HG03060 (cell line): ENCODE measurements around the gene CIC.

Experiments
- ATAC-seq: cut with Tn5 transposase; IDR thresholded peaks from one replicate; pipeline ENCODE4 v1.9.1; 2021; ENCODE audit warnings: low read depth, moderate number of reproducible peaks; ENCODE audit not compliant: unreplicated experiment

Gene CIC

GRCh38 chr19:42285988-42286348 is 16.9 kb downstream of the CIC start:
- ATAC-seq = no peak

DNA sequence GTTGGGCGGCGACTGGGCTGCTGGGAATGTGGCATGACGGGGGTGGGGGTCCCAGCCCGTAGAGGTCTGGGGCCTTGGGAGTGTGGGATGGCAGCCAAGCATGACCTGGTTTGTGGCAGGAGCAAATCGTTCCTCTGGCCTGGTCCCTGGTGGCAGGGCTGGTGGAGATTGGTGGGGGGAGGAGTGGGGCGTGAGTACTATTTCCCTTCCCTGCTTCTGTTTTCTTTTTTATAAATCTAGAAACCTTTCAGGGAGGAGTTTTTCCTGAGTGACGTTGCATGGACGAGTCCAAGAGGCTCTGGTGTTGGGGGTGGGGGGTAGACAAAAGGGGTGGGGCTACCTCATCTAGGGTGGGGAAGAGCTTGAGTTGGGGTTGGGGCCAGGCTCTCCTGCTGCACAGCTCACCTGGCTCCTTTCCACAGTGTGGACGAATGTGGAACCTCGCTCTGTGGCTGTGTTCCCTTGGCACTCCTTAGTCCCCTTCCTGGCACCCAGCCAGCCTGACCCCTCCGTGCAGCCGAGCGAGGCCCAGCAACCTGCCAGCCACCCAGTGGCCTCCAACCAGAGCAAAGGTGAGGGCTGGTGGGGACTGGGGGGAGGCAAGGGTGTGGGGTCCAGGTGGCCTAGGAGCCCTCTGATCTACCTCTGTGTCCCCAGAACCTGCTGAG is 17.4 kb downstream of the CIC start:
- no peak for ATAC-seq

DNA sequence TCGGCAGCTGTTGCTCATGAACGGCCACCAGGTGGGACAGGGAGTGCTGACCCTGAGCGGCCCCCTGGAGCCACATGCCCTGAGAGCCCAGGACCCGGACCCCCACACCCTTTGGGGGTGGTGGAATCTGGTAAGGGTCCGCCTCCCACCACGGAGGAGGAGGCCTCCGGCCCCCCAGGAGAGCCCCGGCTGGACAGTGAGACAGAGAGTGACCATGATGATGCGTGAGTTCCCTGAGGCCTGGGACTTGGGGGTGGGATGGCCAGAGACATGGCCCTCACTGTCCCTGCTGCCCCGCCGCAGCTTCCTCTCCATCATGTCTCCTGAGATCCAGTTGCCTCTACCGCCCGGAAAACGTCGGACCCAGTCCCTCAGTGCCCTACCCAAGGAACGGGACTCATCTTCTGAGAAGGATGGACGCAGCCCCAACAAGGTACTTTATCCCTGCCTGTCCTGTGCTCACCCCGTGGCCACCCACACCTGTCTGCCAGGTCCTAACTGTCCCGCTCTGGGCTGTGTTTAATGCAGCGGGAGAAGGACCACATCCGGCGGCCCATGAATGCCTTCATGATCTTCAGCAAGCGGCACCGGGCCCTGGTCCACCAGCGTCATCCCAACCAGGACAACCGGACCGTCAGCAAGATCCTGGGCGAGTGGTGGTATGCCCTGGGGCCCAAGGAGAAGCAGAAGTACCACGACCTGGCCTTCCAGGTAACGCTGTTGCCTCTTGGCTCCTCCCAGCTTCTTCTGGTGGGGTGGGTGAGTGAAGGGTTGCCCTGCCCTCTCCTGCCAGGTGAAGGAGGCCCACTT is 18.2 kb downstream of the CIC start:
- no peak for ATAC-seq

DNA sequence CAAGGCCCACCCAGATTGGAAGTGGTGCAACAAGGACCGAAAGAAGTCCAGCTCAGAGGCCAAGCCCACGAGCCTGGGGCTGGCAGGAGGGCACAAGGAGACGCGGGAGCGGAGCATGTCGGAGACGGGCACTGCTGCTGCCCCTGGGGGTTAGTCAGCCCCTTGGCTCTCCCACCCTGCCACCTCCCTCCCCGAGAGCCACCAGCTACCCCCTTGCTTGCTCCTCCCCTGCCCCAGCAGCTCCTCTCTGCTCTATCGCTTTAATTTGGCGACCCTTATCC is 18.7 kb downstream of the CIC start:
- no peak for ATAC-seq

DNA sequence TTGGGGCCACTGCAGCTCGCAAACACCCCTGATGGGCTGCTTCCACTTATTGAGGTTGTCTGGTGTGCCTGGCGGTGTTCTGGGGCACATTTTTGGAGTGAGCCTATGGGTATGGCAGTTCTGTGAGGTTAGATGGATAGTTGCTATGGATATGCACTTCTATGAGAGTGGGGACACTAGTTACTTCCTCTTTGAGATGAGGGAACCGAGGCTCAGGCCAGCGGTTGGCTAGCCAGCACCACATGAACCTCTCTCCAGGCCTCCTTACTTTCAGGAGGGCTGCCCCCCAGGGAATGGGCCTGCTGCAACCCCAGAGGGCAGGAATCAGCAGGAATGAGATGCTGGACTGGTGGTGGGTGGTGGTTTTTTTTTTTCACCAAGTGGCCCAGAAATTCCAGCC is 19.3 kb downstream of the CIC start:
- no peak for ATAC-seq

GRCh38 chr19:42288881-42289555 is 20.0 kb downstream of the CIC start:
- no peak for ATAC-seq

GRCh38 chr19:42289556-42290041 is 20.5 kb downstream of the CIC start:
- no peak for ATAC-seq

DNA sequence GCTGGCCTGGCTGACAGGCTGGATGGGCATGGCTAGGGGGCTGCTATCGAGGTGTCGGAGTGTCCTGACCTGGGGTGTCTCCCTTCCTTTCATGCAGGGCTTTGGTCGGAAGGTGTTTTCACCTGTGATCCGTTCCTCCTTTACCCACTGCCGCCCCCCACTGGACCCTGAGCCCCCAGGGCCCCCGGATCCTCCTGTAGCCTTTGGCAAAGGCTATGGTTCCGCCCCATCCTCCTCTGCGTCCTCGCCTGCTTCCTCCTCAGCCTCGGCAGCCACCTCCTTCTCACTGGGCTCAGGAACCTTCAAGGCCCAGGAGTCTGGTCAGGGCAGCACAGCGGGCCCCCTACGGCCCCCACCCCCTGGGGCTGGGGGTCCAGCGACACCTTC is 21.1 kb downstream of the CIC start:
- no peak for ATAC-seq

GRCh38 chr19:42290523-42291434 is 21.7 kb downstream of the CIC start:
- ATAC-seq = no peak

- ATAC-seq = no peak
Observed at GRCh38 chr19:42291435-42291810, 22.4 kb downstream of the CIC start.

- ATAC-seq = no peak
Observed at GRCh38 chr19:42292042-42292960, 23.2 kb downstream of the CIC start.

DNA sequence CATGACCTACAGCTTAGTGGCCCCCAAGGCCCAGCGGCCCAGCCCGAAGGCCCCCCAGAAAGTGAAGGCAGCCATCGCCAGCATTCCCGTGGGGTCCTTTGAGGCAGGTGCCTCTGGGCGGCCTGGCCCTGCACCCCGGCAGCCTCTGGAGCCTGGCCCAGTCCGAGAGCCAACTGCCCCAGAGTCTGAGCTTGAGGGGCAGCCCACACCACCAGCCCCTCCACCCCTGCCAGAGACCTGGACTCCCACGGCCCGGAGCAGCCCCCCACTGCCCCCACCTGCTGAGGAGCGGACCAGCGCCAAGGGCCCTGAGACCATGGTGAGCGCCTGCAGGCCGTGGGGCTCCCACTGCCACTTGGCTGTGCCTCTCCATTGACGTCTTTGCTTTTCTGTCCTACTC is 23.9 kb downstream of the CIC start:
- no peak for ATAC-seq

GRCh38 chr19:42293540-42293939 is 24.5 kb downstream of the CIC start:
- no peak for ATAC-seq

DNA sequence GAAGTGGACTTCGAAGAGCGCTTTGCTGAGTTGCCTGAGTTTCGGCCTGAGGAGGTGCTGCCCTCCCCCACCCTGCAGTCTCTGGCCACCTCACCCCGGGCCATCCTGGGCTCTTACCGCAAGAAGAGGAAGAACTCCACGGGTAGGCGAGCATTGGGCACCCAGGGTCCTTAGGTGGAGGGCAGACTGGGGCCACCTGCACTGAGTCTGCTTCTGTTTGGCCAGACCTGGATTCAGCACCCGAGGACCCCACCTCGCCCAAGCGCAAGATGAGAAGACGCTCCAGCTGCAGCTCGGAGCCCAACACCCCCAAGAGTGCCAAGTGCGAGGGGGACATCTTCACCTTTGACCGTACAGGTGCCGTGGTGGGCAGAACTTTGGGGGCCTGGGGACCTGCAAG is 24.9 kb downstream of the CIC start:
- no peak for ATAC-seq

- no peak for ATAC-seq
Observed at GRCh38 chr19:42294471-42295137, 25.6 kb downstream of the CIC start.

DNA sequence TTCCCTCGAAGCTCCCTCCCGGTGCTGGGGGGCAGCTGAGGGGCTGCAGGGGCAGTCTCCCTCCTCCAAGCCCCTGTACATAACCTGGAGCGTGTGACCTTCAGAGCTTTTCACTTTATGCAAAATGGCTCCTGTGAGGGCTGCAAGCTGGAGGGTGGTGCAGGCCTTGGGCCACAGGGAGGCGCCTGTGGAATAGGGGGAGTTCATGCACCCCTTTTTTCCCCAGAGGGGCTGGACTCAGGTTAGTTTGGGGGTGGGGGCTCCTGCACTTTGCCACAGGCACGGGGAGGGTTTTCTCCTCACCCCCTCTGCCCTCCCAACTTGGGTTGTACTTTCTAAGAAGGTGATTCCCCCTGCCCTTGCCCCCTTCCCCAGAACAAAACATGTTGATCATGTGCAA is 26.3 kb downstream of the CIC start:
- no peak for ATAC-seq

GRCh38 chr19:42295831-42296525 is 26.9 kb downstream of the CIC start:
- ATAC-seq = no peak

DNA sequence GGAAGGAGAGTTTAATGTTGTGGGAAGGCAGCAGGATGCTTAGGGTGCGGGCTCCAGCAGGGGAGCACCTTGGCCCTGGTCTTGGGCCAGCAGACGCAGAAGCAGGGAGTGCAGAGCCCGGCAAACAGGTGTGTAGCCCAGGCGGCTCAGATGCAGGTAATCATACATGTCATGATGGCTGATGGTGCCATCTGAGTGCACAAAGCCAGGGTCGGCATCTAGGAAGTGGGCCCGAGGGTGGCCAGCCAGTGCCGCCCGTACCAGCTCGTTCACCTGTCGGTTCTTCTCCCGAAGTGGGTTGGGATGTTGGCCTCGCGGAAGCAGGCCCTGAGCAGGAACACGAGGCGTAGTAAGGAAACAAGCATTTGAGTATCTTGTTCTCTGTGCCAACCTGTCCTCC is 28.0 kb downstream of the CIC start:
- ATAC-seq = no peak
